OCI-LY7 (cell line): ENCODE data around the gene HSDL2.

ENCODE experiments used
- CTCF ChIP-seq: fragments of 200-600 bp; sonication (generic); conservative IDR thresholded peaks from 2 replicates; pipeline ENCODE4 v1.5.1; 2014; ENCODE audit warnings: mild to moderate bottlenecking, antibody characterized with exemption, low read length, moderate library complexity, mixed read lengths
- EZH2phosphoT487 ChIP-seq: fragments of 200-600 bp; sonication (generic); IDR thresholded peaks from 2 replicates; pipeline ENCODE4 v1.6.1; 2018; ENCODE audit warnings: low read depth, borderline replicate concordance, mild to moderate bottlenecking, mixed run types, antibody characterized with exemption, low read length, moderate library complexity, mixed read lengths

- no peak for TF ChIP-seq CTCF
- no peak for TF ChIP-seq EZH2phosphoT487
These were observed 12.4 kb upstream of the HSDL2 start for GRCh38 chr9:112367465-112367864.
